GM18498 (cell line): ENCODE measurements around the gene BNIPL.

Source experiments
- ATAC-seq: cut with Tn5 transposase; IDR thresholded peaks from one replicate; pipeline ENCODE4 v1.9.1; 2021; ENCODE audit warnings: mild to moderate bottlenecking, moderate library complexity; ENCODE audit not compliant: unreplicated experiment

The BNIPL gene

DNA sequence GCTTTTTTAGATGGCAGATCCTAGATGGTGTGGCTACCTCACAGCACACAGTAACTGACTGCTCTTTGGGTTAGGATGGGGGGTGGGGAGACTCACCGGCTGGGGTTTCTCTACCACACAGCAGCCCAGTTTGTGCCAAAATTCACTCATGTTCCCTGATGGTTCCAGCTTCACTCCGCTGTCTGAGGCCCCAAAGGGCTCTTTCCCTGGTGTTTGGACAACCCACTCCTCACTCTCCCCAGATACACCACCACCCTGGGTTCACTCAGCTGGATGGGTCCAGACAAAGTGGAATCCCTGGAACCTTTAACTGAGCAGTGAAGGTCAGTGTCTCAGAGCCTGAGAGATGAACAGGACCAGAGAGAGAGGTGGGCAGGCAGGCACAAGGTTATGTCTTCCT lies 19.2 kb downstream of the BNIPL start:
- ATAC-seq: no peak

DNA sequence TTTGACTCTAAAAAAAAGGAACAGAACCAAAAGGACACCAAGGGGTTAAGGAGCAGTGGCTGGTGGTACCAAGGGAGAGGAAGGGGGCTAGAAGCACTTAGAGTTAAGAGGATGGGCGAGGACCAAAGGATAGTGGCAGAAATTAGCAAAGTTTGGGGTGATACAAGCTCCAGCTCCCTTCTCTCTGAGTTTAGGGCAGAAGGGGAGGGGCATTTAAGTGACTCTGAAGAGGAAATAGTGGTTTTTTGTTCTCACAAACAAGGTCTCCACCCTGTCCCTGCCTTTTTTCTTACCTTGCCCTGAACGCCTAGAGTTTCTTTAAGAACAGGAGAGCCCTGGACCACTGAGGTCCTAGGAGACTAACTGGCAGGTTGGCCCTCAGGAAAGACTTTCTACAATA lies 19.8 kb downstream of the BNIPL start:
- ATAC-seq: no peak

DNA sequence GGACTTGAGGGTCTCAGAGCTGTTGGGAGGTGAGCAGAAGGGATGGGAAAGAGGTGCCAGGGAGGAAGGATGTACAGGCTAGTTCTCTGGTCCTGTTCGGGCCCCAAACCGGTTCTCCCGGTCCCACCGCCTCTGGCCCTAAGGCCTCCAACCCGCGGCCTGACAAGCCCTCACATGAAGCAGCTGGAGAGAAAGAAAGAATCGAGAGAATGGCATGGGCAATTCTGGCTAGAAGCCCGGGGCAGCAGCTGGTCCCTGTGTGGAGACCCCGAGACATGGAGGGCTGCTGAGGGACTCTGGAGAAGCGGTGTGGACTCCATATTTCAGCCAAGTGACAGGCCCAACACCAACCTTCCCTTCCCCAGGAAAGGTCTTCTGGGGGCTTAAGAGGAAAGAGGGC lies 22.3 kb downstream of the BNIPL start:
- ATAC-seq: no peak

DNA sequence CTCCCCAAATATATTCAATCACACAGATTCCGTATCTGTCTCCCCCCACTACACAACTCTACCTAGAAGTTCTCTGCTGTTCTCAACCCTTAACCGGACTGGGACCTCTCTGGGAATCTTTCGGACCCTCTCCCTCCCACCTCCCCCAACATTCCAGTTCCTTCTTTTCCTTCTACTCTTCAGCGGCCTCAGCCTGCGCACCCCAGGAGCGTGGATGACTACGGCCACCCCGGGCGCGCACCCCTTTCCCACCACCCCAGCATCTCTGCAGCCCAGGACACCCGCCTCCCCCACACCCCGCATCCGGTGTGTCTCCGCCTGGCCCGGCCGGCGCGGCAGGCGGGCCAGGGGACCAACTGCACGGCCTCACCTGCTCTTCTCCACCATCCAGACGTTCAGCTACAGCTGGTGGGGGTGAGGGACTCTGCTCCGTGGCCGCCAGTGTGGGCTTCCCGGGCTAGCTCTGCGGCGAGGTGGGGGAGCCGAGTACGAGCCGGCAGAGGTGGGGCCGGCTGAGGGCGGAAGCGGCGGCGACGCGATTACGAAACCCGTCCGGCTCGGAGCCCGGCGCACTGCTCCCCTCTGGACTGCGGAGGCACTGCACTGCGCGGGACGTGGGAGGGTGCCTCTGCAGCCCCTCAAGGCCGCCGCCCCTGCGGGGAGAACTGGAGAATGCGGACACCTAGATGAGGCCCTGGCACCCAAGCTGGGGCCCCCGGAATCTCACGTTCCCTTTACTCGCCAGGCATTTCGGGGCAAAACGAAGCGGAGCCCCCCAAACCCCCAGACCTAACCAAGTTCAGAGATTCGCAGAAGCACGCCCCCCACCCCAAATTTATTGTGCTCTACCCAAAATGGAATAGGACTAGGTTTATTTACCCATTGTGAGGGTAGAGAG lies 23.0 kb downstream of the BNIPL start, which contains the start of gene CDC42SE1:
TSS of gene CDC42SE1 (minus strand) at position 514 of the 898 bp plus-strand sequence. CDS start 3,892 bp downstream, outside the sequence.
- ATAC-seq: peak; percentile 88

DNA sequence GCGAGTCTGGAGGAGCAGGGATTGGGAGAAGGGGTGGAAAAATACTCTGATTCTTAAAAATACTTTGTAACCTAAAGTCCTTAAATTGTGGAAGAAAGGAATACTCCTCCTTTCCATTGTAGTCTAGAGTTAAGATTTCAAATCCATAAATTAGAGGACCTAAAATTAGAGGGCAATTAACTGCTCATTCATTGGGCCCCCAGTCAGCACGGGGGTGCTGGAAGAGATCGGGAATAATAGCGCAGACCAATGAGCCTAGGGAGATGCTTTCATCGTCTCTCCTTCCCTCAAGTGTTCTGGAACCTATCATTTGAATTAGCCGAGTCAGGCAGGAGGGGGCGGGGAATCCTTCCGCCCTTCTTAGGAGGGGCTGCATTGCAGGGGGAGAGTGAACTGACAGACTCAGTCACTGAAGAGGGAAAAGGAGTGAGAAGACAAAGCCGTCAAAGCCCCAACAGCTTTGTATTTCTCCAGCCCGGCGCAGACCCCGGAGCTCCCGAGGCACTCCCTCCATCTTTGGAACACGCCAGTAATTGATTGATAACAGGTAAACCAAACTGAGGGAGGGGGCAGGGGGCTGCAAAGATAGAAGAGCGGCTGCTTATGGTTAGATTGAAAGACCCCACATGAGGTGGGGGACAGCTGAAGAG lies 23.7 kb downstream of the BNIPL start, which contains the start of gene MLLT11:
TSS of gene MLLT11 (plus strand) at position 391 of the 650 bp plus-strand sequence. CDS start 6,828 bp downstream, outside the sequence.
- ATAC-seq: no peak

DNA sequence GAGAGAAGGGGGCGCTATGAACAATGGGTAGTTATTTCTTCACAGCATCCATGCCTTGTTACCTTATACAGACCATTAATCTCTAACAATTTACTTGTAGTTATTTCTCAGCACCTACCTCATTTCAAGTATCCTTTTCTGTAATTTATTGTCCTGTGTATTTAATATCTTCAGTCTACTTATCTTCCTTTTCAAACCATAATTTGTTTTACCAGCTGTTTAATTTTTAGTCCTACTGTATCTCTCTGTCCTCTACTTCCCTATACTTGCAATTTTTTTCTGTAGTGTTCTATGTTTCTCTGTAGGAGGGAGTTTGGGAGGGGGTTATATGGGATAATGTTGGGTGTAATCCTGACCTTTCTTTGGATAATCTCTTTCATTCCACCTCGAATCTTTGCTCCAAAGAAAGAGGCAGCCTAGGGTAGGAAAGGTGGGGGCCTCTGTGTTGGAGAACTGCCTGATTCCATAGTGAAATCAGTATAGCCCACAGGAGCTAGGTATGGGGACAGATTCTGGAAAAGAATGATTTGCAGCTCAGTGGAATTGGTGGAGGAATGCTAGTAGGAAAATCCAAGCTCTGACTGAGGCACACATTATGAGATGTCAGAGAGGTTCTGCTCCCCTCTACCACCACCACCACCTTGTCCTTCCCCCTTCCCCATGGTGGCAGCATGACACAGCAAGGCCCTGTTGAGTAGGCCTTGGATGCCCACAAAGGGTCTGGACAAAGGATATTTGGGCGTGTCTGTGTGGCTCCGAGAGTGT lies 24.5 kb downstream of the BNIPL start:
- ATAC-seq: no peak

DNA sequence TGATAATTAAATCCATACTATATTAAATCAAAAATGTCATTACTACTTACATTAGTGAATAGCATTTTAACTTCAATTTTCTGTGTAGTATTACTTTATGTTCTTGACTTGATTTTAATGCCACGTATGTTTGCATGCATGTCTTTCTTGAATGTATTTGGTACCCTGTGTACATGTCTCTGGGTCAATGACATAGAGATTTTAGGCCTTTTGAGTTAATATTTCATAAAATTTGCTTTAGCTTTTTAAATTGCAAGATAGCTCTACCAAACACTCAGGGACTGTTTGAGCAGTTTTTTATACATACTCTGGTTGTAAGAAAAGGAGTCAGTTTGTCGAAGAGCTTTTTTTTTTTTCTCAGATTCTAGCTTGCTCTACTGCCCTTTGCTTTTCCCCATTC lies 25.3 kb downstream of the BNIPL start:
- no peak for ATAC-seq

DNA sequence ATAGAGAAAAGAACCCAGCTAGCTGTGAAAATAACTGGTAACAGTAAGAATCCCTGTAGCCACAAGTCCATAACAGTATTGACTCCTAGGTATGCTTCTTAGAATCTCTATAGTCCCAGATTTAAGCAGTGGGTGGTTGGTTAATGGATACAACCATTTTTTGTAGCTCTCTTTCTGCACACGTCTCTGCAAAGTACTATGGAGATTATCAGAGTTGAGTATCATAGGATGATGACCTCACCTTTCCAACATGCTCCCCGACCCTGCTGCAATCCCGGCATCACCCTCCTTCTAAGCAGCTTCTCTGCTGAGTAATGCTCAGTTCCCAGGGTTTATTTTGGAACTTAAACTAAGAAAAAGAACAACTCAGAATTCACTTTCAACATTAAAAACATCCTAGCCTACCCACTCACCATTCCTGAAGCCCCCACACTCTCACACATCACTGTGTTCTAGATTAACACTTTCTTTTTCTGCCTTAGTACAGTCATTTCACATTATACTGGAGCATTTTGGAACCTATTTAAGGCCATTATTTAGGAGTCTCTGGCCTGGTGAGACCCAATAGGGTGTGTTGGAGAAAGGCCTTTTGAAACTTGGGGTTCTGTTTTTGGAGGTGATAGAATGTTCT lies 26.5 kb downstream of the BNIPL start:
- ATAC-seq: no peak

DNA sequence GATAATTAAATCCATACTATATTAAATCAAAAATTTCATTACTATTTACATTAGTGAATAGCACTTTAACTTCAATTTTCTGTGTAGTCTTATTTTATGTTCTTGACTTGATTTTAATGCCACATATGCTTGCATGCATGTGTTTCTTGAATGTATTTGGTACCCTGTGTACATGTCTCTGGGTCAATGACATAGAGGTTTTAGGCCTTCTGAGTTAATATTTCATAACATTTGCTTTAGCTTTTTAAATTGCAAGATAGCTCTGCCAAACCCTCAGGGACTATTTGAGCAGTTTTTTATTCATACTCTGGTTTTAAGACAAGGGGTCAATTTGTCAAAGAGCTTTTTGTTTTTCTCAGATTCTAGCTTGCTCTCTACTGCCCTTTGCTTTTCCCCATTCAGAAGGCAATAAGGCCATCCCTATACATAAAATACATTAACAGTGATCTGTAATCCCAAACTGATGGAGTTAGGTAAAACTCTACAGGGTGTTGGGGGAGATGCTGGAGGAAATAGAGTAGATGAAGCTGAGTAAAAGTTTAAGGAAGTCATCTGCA lies 28.8 kb downstream of the BNIPL start:
- ATAC-seq: no peak

DNA sequence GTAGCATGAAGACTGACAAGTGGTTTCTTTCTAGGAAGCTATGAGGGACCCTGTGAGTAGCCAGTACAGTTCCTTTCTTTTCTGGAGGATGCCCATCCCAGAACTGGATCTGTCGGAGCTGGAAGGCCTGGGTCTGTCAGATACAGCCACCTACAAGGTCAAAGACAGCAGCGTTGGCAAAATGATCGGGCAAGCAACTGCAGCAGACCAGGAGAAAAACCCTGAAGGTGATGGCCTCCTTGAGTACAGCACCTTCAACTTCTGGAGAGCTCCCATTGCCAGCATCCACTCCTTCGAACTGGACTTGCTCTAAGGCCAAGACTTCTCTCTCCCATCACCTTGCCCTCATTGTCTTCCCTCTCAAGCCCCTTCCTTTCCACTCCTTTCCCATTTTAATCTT lies 30.8 kb downstream of the BNIPL start:
- no peak for ATAC-seq

DNA sequence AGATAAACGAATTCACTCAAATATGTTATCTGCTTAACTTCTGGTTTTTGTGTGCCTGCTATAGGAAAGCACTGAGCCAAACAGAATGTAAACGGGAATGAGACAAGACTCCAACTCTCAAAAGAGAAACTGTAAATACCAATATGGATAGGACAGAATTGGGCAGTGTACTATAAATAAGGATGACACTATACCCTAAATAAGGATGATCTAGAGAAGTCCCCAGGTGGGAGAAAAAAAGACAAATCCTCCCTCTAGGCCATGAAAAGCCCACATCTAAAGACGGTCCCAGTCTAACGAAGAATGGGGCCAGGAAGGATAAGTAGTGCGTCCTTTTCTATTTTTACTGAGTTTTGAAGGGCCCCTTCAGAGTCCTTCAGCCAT lies 32.7 kb downstream of the BNIPL start:
- ATAC-seq: no peak

DNA sequence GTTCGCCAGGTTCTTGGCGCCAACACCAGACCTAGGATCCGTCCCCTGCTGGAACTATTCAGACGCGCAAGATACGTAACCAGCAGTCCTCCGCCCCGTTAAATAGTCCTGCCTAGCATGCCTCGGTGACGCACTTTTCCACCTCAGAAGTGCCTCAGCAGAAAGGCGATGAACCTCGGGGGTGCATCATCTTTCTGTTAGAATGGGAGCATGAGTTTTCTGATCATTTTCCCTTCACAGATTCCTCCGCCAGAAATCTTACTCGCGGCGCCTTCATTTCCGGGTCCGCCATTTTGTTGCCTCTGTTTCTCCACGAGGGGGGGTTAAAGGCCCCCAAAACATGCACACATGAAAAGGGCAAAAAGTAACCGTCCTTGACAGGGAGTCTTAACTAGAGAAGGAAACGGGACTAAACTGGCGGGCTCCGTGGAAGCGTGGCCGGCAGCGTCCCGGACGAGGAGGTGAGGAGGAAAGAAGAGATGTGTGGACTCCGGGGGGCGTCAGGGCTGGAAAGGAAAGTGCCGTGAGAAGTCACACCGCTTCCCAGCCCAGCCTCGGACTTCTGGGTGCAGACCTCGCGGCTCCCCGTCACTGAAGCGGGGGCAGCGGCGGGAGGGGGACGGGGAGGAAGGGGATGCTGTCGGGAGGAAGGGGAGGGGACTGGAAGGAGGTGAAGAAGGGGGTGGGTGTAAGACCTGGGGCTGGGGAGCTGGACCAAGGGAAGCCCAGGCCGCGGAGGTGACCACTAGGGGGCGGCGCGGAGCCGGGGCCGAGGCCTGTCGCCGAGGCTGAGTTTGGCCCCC lies 34.3 kb downstream of the BNIPL start, which contains the start of gene GABPB2:
TSS of gene GABPB2 (plus strand) at position 288 of the 803 bp plus-strand sequence. CDS start 17,429 bp downstream, outside the sequence.
- ATAC-seq: peak; percentile 76

DNA sequence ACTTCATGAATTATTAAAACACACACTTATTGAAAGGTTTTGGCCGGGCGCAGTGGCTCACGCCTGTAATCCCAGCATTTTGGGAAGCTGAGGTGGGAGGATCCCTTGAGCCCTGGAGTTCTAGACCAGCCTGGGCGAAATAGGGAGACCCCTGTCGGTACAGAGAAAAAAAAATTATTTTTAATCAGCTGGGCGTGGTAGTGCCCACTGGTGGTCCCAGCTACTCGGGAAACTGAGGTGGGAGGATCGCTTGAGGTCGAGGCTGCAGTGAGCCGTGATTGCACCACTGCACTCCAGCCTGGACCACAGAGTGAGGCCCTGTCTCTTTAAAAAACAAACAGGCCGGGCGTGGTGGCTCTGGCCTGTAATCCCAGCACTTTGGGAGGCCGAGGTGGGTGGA lies 35.8 kb downstream of the BNIPL start:
- ATAC-seq: no peak

DNA sequence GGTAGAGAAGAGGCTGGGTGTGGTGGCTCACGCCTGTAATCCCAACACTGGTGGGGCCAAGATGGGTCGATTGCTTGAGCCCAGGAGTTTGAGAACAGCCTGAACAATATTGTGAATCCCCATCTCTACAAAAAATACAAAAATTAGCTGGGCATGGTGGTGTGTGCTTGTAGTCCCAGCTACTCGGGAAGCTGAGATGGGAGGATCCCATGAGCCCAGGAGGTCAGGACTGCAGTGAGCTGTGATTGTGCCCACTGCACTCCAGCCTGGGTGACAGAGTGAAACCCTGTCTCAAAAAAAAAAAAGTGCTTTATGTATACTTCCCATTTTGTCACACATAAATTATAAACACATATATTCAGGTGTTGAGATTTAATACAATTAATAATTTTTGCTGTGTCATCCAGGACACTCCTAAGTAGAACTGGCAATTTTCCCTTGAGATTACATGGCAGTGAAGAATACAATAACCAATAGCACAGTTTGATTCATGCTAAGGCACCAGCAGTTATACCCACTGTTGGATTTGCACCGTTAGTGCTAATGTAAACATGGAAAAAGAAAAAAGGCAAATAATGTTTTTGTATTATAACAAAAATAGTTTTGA lies 49.7 kb downstream of the BNIPL start:
- ATAC-seq: no peak
